ENCODE data around the gene MAP4K4. TPM values are rescaled to one million over a fixed set of nuclear protein-coding genes. Genes with fewer than 3 reads are reported as not detected.
A peak's percentile ranks its signal among the peaks of the same experiment; 100 is the strongest.

The MAP4K4 gene
- total RNA-seq, 1 donor from 2014 or later = 115 TPM

- H3K4me3 ChIP-seq (ENCODE audit: low read depth, low read length) = no peak overlapping the region
- TF ChIP-seq CTCF (conservative IDR thresholded peaks at IDR 0.05; ENCODE audit: low read depth, low read length) = no peak
- no peak for DNase-seq (ENCODE audit: low read depth)
Observed at GRCh38 chr2:101720732-101721131, 23.2 kb downstream of the MAP4K4 start.

- no peak for DNase-seq (ENCODE audit: low read depth)
- TF ChIP-seq CTCF (conservative IDR thresholded peaks at IDR 0.05; ENCODE audit: low read depth, low read length) = no peak
Observed at GRCh38 chr2:101722864-101723263, 25.4 kb downstream of the MAP4K4 start.

GRCh38 chr2:101723371-101724124 is 26.0 kb downstream of the MAP4K4 start:
- no peak for DNase-seq (ENCODE audit: low read depth)
- TF ChIP-seq CTCF (conservative IDR thresholded peaks at IDR 0.05; ENCODE audit: low read depth, low read length) = no peak

More at GRCh38 chr2:101722864-101723263, 25.4 kb downstream of the MAP4K4 start:
- no peak overlapping the region for H3K4me3 ChIP-seq (ENCODE audit: low read depth, low read length)

GRCh38 chr2:101724125-101724474 is 26.6 kb downstream of the MAP4K4 start:
- no peak for TF ChIP-seq CTCF (conservative IDR thresholded peaks at IDR 0.05; ENCODE audit: low read depth, low read length)

More at GRCh38 chr2:101723371-101724124, 26.0 kb downstream of the MAP4K4 start:
- H3K4me3 ChIP-seq (ENCODE audit: low read depth, low read length) = no peak overlapping the region

GRCh38 chr2:101725038-101725437 is 27.5 kb downstream of the MAP4K4 start:
- no peak for DNase-seq (ENCODE audit: low read depth)
- H3K4me3 ChIP-seq (ENCODE audit: low read depth, low read length) = no peak overlapping the region
- TF ChIP-seq CTCF (conservative IDR thresholded peaks at IDR 0.05; ENCODE audit: low read depth, low read length) = no peak

More at GRCh38 chr2:101724125-101724474, 26.6 kb downstream of the MAP4K4 start:
- no peak overlapping the region for H3K4me3 ChIP-seq (ENCODE audit: low read depth, low read length)
- no peak for DNase-seq (ENCODE audit: low read depth)

- no peak overlapping the region for H3K4me3 ChIP-seq (ENCODE audit: low read depth, low read length)
- TF ChIP-seq CTCF (conservative IDR thresholded peaks at IDR 0.05; ENCODE audit: low read depth, low read length) = peak; percentile 45
- DNase-seq (ENCODE audit: low read depth) = no peak
Observed at GRCh38 chr2:101725515-101726192, 28.1 kb downstream of the MAP4K4 start.

Measured in epithelial cell of proximal tubule (primary cell).